ENCODE measurements around the gene KRT14. TPM values are rescaled to one million over a fixed set of nuclear protein-coding genes. Genes with fewer than 3 reads are reported as not detected.

Gene KRT14
- total RNA-seq, 1 donor from 2014 or later = not detected

DNA sequence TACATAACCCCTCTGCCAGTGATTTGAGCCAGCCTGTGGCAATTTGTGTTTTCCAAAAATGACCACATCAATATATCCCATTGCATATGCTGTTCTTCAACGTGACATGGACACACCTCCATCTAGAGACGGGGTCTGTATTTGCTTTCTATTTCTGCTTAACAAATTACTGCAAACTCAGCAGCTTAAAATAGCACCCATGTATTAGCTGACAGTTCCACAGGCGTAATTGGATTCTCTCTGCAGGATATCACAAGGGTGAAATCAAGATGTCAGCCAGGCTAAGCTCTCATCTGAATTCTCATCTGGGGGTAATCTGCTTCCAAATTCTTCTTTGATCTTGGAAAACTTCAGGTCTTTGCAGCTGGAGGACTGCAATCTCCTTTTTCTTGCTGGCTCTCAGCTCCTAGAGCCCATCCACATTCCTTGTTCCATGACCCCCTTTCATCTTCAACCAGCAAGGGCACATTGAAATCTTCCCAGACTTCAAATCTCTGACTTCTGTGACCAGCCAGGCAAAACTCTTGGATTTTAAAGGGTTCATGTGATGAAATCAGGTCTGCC is 23.0 kb downstream of the KRT14 start:
- no peaks in the 10 kb centered on the region for H3K9me3 Mint-ChIP-seq
- Histone ChIP-seq H3K79me2 (ENCODE audit: low read depth) (no peaks in the 10 kb centered on the region), H3K36me3 (no peaks in the 10 kb centered on the region), H2AFZ (replicated peaks) (no peak overlapping the region), H3K9me3 (ENCODE audit: low read depth) (no peaks in the 10 kb centered on the region), H3K27ac (no peak overlapping the region), H4K20me1 (ENCODE audit: low read depth) (no peaks in the 10 kb centered on the region), H3K27me3 (no peaks in the 10 kb centered on the region), H3K4me1 (peaks cover 8% of the 10 kb centered on the region), H3K4me2 (peak overlapping the region; percentile 38), H3F3A (ENCODE audit: low read depth) (peaks cover 4% of the 10 kb centered on the region), H3K4me3 (no peak overlapping the region), H3K9ac (no peak overlapping the region)
- peaks cover 25% of the 10 kb centered on the region for H3K4me1 Mint-ChIP-seq
- peaks cover 6% of the 10 kb centered on the region for H3K27me3 Mint-ChIP-seq (ENCODE audit: insufficient read depth, low read depth)
- no peak overlapping the region for H3K4me3 Mint-ChIP-seq
- DNase-seq (ENCODE audit: low spot score) = no peak
- TF ChIP-seq EZH2 (IDR thresholded peaks at IDR 0.05) (no peak), EZH2phosphoT487 (IDR thresholded peaks at IDR 0.05) (no peak)
- TF ChIP-seq, protein P1, sequence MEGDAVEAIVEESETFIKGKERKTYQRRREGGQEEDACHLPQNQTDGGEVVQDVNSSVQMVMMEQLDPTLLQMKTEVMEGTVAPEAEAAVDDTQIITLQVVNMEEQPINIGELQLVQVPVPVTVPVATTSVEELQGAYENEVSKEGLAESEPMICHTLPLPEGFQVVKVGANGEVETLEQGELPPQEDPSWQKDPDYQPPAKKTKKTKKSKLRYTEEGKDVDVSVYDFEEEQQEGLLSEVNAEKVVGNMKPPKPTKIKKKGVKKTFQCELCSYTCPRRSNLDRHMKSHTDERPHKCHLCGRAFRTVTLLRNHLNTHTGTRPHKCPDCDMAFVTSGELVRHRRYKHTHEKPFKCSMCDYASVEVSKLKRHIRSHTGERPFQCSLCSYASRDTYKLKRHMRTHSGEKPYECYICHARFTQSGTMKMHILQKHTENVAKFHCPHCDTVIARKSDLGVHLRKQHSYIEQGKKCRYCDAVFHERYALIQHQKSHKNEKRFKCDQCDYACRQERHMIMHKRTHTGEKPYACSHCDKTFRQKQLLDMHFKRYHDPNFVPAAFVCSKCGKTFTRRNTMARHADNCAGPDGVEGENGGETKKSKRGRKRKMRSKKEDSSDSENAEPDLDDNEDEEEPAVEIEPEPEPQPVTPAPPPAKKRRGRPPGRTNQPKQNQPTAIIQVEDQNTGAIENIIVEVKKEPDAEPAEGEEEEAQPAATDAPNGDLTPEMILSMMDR (IDR thresholded peaks at IDR 0.05) = no peak
- no peak overlapping the region for H3K27ac Mint-ChIP-seq
- H3K36me3 Mint-ChIP-seq = no peaks in the 10 kb centered on the region

DNA sequence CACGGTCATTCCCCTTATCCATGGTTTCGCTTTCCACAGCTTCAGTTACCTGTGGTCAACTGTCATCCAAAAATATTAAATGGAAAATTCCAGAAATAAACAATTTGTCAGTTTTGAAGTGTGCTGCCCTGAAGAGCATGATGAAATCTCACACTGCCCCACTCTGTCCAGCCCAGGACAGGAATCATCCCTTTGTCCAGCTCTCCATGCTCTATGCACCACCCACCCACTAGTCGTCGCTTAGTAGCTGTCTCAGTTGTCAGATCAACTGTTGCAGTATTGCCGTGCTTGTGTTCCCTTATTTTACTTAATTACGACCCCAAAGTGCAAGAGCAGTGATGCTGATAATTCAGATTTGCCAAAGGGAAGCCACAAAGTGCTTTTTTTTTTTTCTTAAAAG is 25.1 kb downstream of the KRT14 start:
- no peak for TF ChIP-seq EZH2phosphoT487 (IDR thresholded peaks at IDR 0.05)
- no peak for TF ChIP-seq EZH2 (IDR thresholded peaks at IDR 0.05)
- TF ChIP-seq, protein P1 (IDR thresholded peaks at IDR 0.05) = no peak
- no peak for DNase-seq (ENCODE audit: low spot score)
- Histone ChIP-seq H3K4me2 (no peak overlapping the region), H3F3A (ENCODE audit: low read depth) (peaks cover 4% of the 10 kb centered on the region), H3K9me3 (ENCODE audit: low read depth) (no peaks in the 10 kb centered on the region), H3K4me3 (no peak overlapping the region), H3K36me3 (no peaks in the 10 kb centered on the region), H2AFZ (replicated peaks) (no peak overlapping the region), H3K9ac (no peak overlapping the region), H4K20me1 (ENCODE audit: low read depth) (no peaks in the 10 kb centered on the region), H3K27ac (no peak overlapping the region), H3K4me1 (peaks cover 8% of the 10 kb centered on the region), H3K27me3 (no peaks in the 10 kb centered on the region), H3K79me2 (ENCODE audit: low read depth) (no peaks in the 10 kb centered on the region)
- H3K4me1 Mint-ChIP-seq = peaks cover 25% of the 10 kb centered on the region
- H3K36me3 Mint-ChIP-seq = no peaks in the 10 kb centered on the region
- H3K4me3 Mint-ChIP-seq = no peak overlapping the region
- H3K27ac Mint-ChIP-seq = peak overlapping the region; percentile 68
- H3K27me3 Mint-ChIP-seq (ENCODE audit: insufficient read depth, low read depth) = peaks cover 6% of the 10 kb centered on the region
- H3K9me3 Mint-ChIP-seq = no peaks in the 10 kb centered on the region

DNA sequence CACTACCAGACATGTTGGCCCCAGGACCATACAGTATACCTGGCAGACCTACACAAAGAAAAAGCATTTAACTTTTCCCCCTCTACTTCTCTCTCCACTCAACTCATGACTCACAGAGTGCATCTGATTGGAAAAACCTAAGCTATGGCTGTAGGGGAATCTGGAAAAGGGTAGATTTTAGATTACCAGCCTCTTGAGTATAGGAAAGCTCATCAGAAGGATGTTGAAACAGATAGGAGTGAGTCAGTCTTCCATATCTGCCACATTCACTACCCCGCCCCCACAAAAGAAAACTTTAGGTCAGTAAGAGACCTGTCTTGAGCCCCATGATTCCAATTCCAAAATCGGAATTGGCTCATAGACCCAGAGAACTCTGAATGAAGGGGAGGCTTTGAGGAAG is 27.1 kb downstream of the KRT14 start:
- Histone ChIP-seq H3K9ac (no peak overlapping the region), H3K4me2 (no peak overlapping the region), H4K20me1 (ENCODE audit: low read depth) (no peaks in the 10 kb centered on the region), H3K4me1 (peaks cover 8% of the 10 kb centered on the region), H2AFZ (replicated peaks) (no peak overlapping the region), H3K36me3 (no peaks in the 10 kb centered on the region), H3K27ac (no peak overlapping the region), H3F3A (ENCODE audit: low read depth) (peaks cover 4% of the 10 kb centered on the region), H3K4me3 (no peak overlapping the region), H3K27me3 (no peaks in the 10 kb centered on the region), H3K9me3 (ENCODE audit: low read depth) (no peaks in the 10 kb centered on the region), H3K79me2 (ENCODE audit: low read depth) (no peaks in the 10 kb centered on the region)
- TF ChIP-seq, protein P1 (IDR thresholded peaks at IDR 0.05) = no peak
- TF ChIP-seq EZH2 (IDR thresholded peaks at IDR 0.05) = no peak
- TF ChIP-seq EZH2phosphoT487 (IDR thresholded peaks at IDR 0.05) = no peak
- Mint-ChIP-seq H3K27ac (no peak overlapping the region), H3K4me3 (no peak overlapping the region), H3K27me3 (ENCODE audit: insufficient read depth, low read depth) (peaks cover 6% of the 10 kb centered on the region), H3K4me1 (peaks cover 32% of the 10 kb centered on the region), H3K9me3 (no peaks in the 10 kb centered on the region), H3K36me3 (no peaks in the 10 kb centered on the region)
- DNase-seq (ENCODE audit: low spot score) = no peak

All from neural progenitor cell (in vitro differentiated cells).